GM12892 (cell line): ENCODE measurements around the gene SERPINB10.
A peak's percentile ranks its signal among the peaks of the same experiment; 100 is the strongest.

Source experiments
- DNase-seq: peaks from one replicate; pipeline ENCODE4 v3.0.0; 2011; ENCODE audit not compliant: insufficient read length
- FAIRE-seq: peaks from 2 replicates; lab custom pipeline; 2011; peaks lifted over from hg19 to GRCh38; lab: Jason Lieb, UNC
- POLR2A ChIP-seq: IDR thresholded peaks from 2 replicates; pipeline ENCODE4 v1.6.1; 2011; ENCODE audit warnings: low read depth, low read length, control low read depth
- POLR2AphosphoS5 ChIP-seq: IDR thresholded peaks from 2 replicates; pipeline ENCODE4 v1.6.1; 2011; ENCODE audit warnings: low read depth, low read length, control low read depth
- TAF1 ChIP-seq: IDR thresholded peaks from 2 replicates; pipeline ENCODE4 v1.6.1; 2011; ENCODE audit warnings: low read depth, mild to moderate bottlenecking, control low read depth, low read length, borderline replicate concordance

Gene SERPINB10

DNA sequence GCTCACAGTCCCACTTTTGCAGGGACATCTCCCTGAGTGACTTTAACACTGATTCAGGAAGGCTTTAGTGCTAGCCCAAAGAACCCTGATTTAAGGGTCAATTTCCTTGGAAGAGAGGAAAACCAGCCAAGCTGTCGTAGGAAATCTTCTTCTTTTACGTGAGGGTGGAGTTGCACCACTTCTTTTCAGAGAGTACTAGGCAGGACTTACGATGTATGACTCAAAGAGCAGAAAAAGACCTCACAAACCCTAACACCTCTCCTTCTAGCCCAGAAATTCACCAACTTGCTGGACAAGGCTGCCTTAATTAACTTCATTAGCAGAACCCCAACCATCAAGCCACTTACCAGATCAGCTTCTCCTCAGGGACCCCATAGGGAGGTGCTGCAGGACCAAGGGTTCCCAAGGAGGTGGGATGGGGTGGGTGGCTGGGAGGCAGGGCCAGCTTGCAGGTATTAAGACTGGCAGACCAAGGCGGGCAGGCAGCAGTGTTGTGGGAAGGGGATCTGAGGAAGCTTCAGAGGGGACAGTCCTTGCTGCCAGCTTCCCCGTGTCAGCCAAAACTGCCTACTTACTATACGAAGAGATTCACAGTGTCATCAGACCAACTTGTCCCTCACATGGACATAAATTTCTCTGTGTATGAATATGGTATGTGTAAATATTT lies 13.5 kb upstream of the SERPINB10 start:
- TF ChIP-seq POLR2AphosphoS5: no peak
- no peak for TF ChIP-seq TAF1
- DNase-seq (no peak), FAIRE-seq (no peak)

DNA sequence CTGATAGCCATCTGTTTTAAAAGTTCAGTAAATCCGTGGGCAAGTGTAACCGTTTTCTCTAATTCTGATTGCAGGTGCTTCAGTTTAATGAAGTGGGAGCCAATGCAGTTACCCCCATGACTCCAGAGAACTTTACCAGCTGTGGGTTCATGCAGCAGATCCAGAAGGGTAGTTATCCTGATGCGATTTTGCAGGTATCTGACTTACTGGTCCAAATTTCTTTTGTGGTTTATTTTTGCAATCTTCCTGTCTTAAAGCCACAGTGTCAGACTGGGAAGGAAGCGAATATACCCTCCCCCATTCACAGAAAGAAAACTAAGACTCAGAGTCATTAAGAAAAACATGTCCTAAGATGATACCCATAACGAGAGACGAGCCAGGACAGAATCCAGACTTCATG lies 12.6 kb upstream of the SERPINB10 start:
- no peak for FAIRE-seq
- no peak for TF ChIP-seq POLR2AphosphoS5
- TF ChIP-seq POLR2A: no peak
- TF ChIP-seq TAF1: no peak
- no peak for DNase-seq

DNA sequence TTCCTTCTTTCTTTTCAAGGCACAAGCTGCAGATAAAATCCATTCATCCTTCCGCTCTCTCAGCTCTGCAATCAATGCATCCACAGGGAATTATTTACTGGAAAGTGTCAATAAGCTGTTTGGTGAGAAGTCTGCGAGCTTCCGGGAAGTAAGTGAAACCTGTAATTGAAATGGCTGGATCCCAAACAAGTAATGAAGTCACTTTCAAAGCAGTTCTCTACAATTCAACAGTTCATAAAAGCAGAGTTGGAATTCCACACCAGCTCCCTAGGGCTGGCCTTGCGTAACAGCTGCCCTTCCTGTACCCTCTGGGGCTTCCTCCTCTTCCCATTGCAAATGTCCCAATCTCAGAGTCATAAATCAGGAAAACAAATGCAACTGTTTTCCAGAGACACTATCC lies 10.7 kb upstream of the SERPINB10 start:
- TF ChIP-seq POLR2AphosphoS5 (no peak), POLR2A (no peak), TAF1 (no peak)
- DNase-seq: no peak
- FAIRE-seq: no peak

DNA sequence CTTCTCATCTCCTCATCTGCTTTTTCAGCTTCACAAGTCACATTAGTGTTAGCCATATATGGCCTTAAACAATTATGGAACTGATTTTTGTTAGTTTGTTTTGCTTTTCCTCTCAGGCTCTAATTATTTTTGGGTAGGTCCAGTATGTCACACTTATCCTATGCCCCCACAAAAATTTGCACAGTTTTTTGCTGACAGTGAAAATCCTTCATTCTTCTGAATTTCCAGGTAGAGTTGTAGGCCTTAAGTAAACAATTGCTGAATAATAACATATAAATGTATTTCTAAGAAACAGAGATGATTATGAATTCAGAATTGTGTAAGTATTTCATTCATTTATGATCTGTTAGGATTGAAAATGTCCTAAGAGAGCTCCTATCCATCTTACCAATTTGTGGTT lies 8.6 kb upstream of the SERPINB10 start:
- DNase-seq: no peak
- no peak for FAIRE-seq
- TF ChIP-seq POLR2A: no peak
- TF ChIP-seq POLR2AphosphoS5: no peak
- TF ChIP-seq TAF1: no peak

DNA sequence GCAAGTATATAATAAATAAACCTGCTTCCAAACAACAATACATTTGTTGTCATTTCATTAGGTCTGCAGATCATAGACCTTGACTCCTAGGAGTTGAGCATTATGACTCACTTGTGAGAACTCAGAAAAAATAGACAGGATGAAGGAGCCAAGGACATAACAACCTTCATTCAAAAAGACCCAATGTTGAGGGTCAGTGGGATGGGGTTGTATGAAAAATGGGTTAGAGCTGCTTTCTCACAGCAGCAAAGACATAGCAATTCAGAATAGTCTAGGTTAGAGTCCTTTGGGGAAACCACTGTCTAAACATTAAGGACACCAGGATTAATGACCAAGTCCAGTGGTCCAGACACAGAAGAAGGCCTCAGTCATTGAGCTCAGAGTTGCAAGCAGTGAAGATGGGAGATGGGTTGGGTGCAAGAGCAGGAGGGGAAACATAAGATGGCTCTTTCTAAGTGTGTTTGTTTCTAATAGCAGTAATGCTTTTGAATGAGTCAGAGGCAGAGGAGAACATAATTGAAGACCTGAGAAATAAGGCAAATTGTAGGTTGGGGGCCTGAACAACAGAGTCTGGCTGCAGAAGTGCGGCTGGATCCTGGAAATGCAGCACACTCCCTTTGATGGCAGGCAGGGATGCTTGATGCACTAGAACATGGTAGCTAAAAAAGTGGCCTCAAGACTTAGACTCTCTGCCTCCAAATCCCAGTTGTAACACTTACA lies 3.7 kb upstream of the SERPINB10 start:
- peak; percentile 38 for FAIRE-seq
- no peak for DNase-seq
- TF ChIP-seq POLR2A: no peak
- TF ChIP-seq POLR2AphosphoS5: no peak
- no peak for TF ChIP-seq TAF1

DNA sequence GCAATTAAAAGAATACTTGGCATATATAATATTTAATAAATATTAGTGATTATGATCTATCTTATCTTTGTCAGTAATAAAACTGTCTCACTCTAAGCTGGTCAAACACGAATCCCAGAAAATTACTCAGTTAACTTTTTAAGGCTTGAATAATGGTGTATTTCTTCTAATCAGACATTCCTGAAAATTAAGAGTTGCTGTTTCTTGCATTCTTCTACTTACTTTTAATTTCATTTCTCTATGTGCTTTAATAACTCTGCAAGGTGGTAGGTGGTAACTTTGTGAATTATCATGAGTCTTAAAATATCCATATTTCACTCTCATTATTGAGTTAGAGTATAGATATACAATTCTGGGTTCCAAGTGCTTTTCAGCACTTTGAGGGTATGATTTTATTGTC lies 3.1 kb upstream of the SERPINB10 start:
- DNase-seq (no peak), FAIRE-seq (no peak)
- TF ChIP-seq TAF1: no peak

DNA sequence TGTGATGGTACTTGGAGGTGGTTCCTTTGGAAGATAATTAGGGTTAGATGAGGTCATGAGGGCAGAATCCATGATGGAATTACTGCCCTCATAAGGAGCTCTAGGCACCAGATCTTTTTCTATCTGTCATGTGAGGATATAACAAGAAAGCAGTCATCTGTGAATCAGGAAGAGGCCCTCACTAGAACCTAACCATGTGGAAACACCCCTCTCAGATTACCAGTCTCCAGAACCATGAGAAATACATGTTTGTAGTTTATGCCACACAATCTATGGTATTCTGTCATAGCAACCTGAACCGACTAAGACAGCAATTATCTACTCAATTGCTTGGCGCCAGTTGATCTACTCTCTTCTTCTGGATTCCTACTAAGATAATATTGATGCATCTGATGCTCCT lies 2.4 kb upstream of the SERPINB10 start:
- no peak for FAIRE-seq
- DNase-seq: no peak
- TF ChIP-seq POLR2A (no peak), POLR2AphosphoS5 (no peak), TAF1 (no peak)

DNA sequence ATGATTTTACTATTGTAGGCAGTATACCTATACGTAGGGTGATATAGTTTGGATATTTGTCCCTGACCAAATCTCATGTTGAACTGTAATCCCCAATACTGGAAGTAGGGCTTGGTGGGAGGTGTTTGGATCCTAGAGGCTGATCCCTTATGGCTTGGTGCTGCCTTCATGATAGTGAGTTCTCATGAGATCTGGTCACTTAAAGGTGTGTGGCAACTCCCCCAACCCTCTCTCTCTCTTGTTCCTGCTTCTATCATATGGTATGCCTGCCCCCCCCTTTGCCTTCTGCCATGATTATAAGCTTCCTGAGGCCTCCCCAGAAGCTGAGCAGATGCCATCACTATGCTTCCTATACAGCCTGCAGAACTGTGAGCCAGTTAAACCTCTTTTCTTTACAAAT lies 1.7 kb upstream of the SERPINB10 start:
- FAIRE-seq (no peak), DNase-seq (no peak)
- TF ChIP-seq POLR2AphosphoS5 (no peak), TAF1 (no peak), POLR2A (no peak)

DNA sequence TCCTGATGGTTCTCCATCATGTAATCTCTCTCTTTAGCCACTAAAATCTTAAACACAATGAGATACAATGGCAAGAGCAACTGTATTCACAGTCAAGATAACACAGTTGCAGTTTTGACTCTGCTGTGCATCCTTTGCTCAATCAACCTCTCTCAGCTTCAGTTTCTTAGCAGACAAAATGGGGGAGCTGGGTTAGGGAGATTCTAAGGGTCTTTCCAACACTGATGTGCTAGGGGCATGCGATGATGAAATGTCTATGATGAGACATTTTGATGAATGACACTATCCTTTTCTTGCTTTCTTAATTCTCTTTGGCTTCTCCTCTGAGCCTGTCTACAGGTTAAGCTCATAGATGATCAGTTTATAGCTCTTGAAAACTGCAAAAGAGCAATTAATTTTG lies 1.1 kb downstream of the SERPINB10 start:
- TF ChIP-seq TAF1 (no peak), POLR2A (no peak), POLR2AphosphoS5 (no peak)
- DNase-seq (no peak), FAIRE-seq (no peak)

DNA sequence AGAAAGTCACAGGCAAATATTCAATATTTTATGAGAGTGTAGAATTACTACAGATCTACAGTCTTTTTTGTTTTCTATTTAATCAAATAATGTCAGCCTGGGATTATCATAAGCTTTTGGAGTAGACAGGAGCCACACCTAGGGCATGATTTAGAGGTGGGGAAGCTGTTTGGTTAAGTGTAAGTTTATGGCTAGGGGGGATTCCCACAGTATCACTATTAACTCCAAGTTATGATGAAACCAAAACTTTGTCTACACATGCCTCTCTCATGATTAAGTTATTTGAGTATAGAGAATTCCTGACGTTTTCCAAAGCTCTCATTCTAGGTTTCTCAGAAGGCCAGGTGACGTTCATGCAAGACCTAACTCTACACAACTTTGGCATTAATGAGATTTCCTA lies 2.1 kb downstream of the SERPINB10 start:
- FAIRE-seq (peak; percentile 80), DNase-seq (no peak)
- TF ChIP-seq POLR2A (no peak), POLR2AphosphoS5 (no peak), TAF1 (no peak)

DNA sequence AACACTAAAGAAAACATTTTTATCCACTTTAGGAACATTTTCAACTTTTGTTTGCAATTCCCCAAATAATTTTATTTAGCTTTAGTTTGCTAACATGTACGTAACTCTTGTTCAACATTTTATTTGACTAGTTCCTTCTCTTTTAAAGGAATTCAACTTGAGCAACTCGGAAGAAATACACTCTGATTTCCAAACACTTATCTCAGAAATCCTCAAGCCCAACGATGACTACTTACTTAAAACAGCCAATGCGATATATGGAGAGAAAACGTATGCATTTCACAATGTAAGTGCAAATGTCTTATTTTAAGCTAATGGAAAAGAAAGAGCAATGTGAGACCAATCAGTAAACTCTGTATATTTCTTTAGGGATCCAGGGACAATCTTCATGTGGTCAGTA lies 10.1 kb downstream of the SERPINB10 start:
- DNase-seq (no peak), FAIRE-seq (no peak)
- no peak for TF ChIP-seq TAF1
- no peak for TF ChIP-seq POLR2A

DNA sequence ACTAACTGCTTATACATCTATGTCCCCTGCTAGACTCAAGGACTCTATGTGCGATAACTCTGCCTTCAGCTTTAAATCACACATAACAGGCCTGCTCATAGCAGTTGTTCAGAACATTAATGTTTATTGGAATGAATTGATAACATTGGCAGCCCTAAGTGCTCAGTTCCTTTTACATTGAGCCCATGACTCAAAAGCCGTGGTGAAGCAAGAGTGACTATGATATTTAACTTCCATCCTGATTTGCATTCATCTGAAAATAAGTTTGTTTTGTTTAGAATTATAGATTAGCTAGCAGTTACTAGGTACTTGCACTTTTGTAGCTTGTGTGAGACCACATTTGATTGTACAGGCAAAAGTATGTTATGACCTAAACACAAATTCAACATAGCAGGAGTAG lies 14.3 kb downstream of the SERPINB10 start:
- no peak for TF ChIP-seq POLR2AphosphoS5
- no peak for TF ChIP-seq POLR2A
- no peak for TF ChIP-seq TAF1
- FAIRE-seq (no peak), DNase-seq (no peak)
